Cerebellar cortex (tissue), 1 donor: ENCODE measurements around the gene CNTLN.
"Not testable (repeated sequence)": the region's sequence is repeated elsewhere in the genome, so short reads cannot be mapped to it uniquely, and the experiment has no call there.

Source experiments
- DNase-seq: peaks from one replicate; pipeline ENCODE4 v3.0.0-alpha.2; 2015; ENCODE audit warnings: low spot score

The CNTLN gene

GRCh38 chr9:17318821-17319320, 184.0 kb downstream of the CNTLN start:
- no peak for DNase-seq

GRCh38 chr9:17319864-17320263, 185.0 kb downstream of the CNTLN start:
- no peak for DNase-seq

- DNase-seq, result no peak
These were observed 188.3 kb downstream of the CNTLN start for GRCh38 chr9:17322882-17323864.

GRCh38 chr9:17328331-17328730, 193.5 kb downstream of the CNTLN start:
- no peak for DNase-seq

- DNase-seq, result no peak
These were observed 195.3 kb downstream of the CNTLN start for GRCh38 chr9:17330097-17330496.

- DNase-seq, result no peak
These were observed 197.3 kb downstream of the CNTLN start for GRCh38 chr9:17332115-17332514.

- DNase-seq, result no peak
These were observed 204.3 kb downstream of the CNTLN start for GRCh38 chr9:17339156-17339555.

GRCh38 chr9:17342696-17343095, 207.9 kb downstream of the CNTLN start:
- peak; percentile 76 for DNase-seq

- no peak for DNase-seq
These were observed 215.0 kb downstream of the CNTLN start for GRCh38 chr9:17349831-17350230.

- DNase-seq, result not testable (repeated sequence)
These were observed 219.2 kb downstream of the CNTLN start for GRCh38 chr9:17354006-17354405.

- no peak for DNase-seq
These were observed 226.5 kb downstream of the CNTLN start for GRCh38 chr9:17361378-17361777.

- no peak for DNase-seq
These were observed 232.2 kb downstream of the CNTLN start for GRCh38 chr9:17367035-17367434.

- no peak for DNase-seq
These were observed 245.5 kb downstream of the CNTLN start for GRCh38 chr9:17380126-17380861.

- no peak for DNase-seq
These were observed 252.7 kb downstream of the CNTLN start for GRCh38 chr9:17387565-17387964.

GRCh38 chr9:17389026-17389425, 254.2 kb downstream of the CNTLN start:
- DNase-seq, result no peak

GRCh38 chr9:17394881-17395510, 260.2 kb downstream of the CNTLN start:
- no peak for DNase-seq

GRCh38 chr9:17397166-17397728, 262.4 kb downstream of the CNTLN start:
- DNase-seq, result not testable (repeated sequence)

GRCh38 chr9:17398350-17398749, 263.5 kb downstream of the CNTLN start:
- DNase-seq, result no peak

GRCh38 chr9:17401858-17402257, 267.0 kb downstream of the CNTLN start:
- DNase-seq, result no peak

- DNase-seq, result peak; percentile 18
These were observed 267.5 kb downstream of the CNTLN start for GRCh38 chr9:17402309-17402708.

- no peak for DNase-seq
These were observed 268.7 kb downstream of the CNTLN start for GRCh38 chr9:17403539-17403938.

GRCh38 chr9:17414986-17415385, 280.1 kb downstream of the CNTLN start:
- DNase-seq, result no peak
